GM23338 (cell line): ENCODE measurements around the gene SLC44A4. TPM values are rescaled to one million over a fixed set of nuclear protein-coding genes. Genes with fewer than 3 reads are reported as not detected.

ENCODE experiments used
- ATAC-seq: fragments of 200-7000 bp; cut with Tn5 transposase; 3 replicates; pipeline ENCODE4 v1.9.1; 2020
- DNase-seq: peaks from one replicate; pipeline ENCODE4 v3.0.0-alpha.2; 2015; ENCODE audit warnings: low spot score
- H2AFZ ChIP-seq: fragments of 200-600 bp; sonication (generic); 2 replicates; pipeline ENCODE4 v1.8.0; 2016; ENCODE audit warnings: antibody characterized with exemption, mild to moderate bottlenecking, moderate library complexity
- H3F3A ChIP-seq: fragments of 200-600 bp; sonication (generic); replicated peaks from 2 replicates; pipeline ENCODE4 v1.8.0; 2017; ENCODE audit warnings: antibody characterized with exemption, mixed run types, low read depth
- H3K27ac ChIP-seq: fragments of 200-600 bp; sonication (generic); 2 replicates; pipeline ENCODE4 v1.6.1; 2016; ENCODE audit warnings: low read depth
- H3K27me3 ChIP-seq: fragments of 200-600 bp; sonication (generic); 2 replicates; pipeline ENCODE4 v1.8.0; 2016; ENCODE audit warnings: mild to moderate bottlenecking, mixed run types, moderate library complexity; ENCODE audit not compliant: insufficient read depth
- H3K36me3 ChIP-seq: fragments of 200-600 bp; sonication (generic); 2 replicates; pipeline ENCODE4 v1.8.0; 2016; ENCODE audit warnings: mild to moderate bottlenecking; ENCODE audit not compliant: insufficient read depth
- H3K4me1 ChIP-seq: fragments of 200-600 bp; sonication (generic); 2 replicates; pipeline ENCODE4 v1.8.0; 2016; ENCODE audit warnings: mild to moderate bottlenecking, moderate library complexity; ENCODE audit not compliant: insufficient read depth
- H3K4me2 ChIP-seq: fragments of 200-600 bp; sonication (generic); 2 replicates; pipeline ENCODE4 v1.7.1; 2017; ENCODE audit warnings: mixed run types
- H3K4me3 ChIP-seq: fragments of 200-600 bp; sonication (generic); 2 replicates; pipeline ENCODE4 v1.6.1; 2016; ENCODE audit warnings: mixed run types
- H3K79me2 ChIP-seq: fragments of 200-600 bp; sonication (generic); replicated peaks from 2 replicates; pipeline ENCODE4 v1.8.0; 2017; ENCODE audit warnings: mild to moderate bottlenecking; ENCODE audit not compliant: insufficient read depth
- H3K9me2 ChIP-seq: fragments of 200-600 bp; sonication (generic); 2 replicates; pipeline ENCODE4 v1.8.0; 2017; ENCODE audit not compliant: insufficient read depth
- H4K20me1 ChIP-seq: fragments of 200-600 bp; sonication (generic); replicated peaks from 2 replicates; pipeline ENCODE4 v1.8.0; 2017; ENCODE audit warnings: mild to moderate bottlenecking; ENCODE audit not compliant: insufficient read depth
- H3K27ac Mint-ChIP-seq: 2 replicates; pipeline ENCODE4 v1.8.0; 2020; ENCODE audit warnings: inconsistent platforms, mild to moderate bottlenecking, moderate library complexity, mixed read lengths
- H3K27me3 Mint-ChIP-seq: 3 replicates; pipeline ENCODE4 v1.8.0; 2022; ENCODE audit warnings: low read depth, mild to moderate bottlenecking, moderate library complexity, mixed read lengths, inconsistent platforms; ENCODE audit not compliant: insufficient read depth, poor library complexity
- H3K36me3 Mint-ChIP-seq: 3 replicates; pipeline ENCODE4 v1.8.0; 2021; ENCODE audit warnings: low read depth, mild to moderate bottlenecking, inconsistent platforms, moderate library complexity, mixed read lengths
- H3K4me1 Mint-ChIP-seq: 3 replicates; pipeline ENCODE4 v1.8.0; 2020; ENCODE audit warnings: mild to moderate bottlenecking, inconsistent platforms, mixed read lengths
- H3K4me3 Mint-ChIP-seq: 3 replicates; pipeline ENCODE4 v1.8.0; 2021; ENCODE audit warnings: moderate library complexity, mild to moderate bottlenecking, inconsistent platforms, mixed read lengths
- H3K9me3 Mint-ChIP-seq: 3 replicates; pipeline ENCODE4 v1.8.0; 2020; ENCODE audit warnings: moderate library complexity, mild to moderate bottlenecking, inconsistent platforms, mixed read lengths
- CREB1 ChIP-seq: fragments of 250-450 bp; sonication (Bioruptor Pico); IDR thresholded peaks from 2 replicates; pipeline ENCODE4 v1.5.0; 2020; ENCODE audit warnings: low read depth, mild to moderate bottlenecking, moderate library complexity
- ETS1 ChIP-seq: IDR thresholded peaks from 2 replicates; pipeline ENCODE4 v1.6.1; 2016; ENCODE audit warnings: antibody characterized with exemption
- EZH2 ChIP-seq: fragments of 200-600 bp; sonication (generic); IDR thresholded peaks from one replicate; pipeline ENCODE4 v1.8.0; 2017; ENCODE audit warnings: antibody characterized with exemption, mild to moderate bottlenecking, low read depth; ENCODE audit not compliant: unreplicated experiment
- EZH2phosphoT487 ChIP-seq: fragments of 200-600 bp; sonication (generic); IDR thresholded peaks from one replicate; pipeline ENCODE4 v1.8.1; 2018; ENCODE audit warnings: antibody characterized with exemption; ENCODE audit not compliant: unreplicated experiment
- JUNB ChIP-seq: IDR thresholded peaks from one replicate; pipeline ENCODE4 v1.6.1; 2016; ENCODE audit warnings: antibody characterized with exemption; ENCODE audit not compliant: unreplicated experiment
- NANOG ChIP-seq: IDR thresholded peaks from 2 replicates; pipeline ENCODE4 v1.6.1; 2016; ENCODE audit warnings: antibody characterized with exemption, borderline replicate concordance
- POLR2AphosphoS5 ChIP-seq: IDR thresholded peaks from 2 replicates; pipeline ENCODE4 v1.6.1; 2016; ENCODE audit warnings: antibody characterized with exemption, low read depth
- STAT1 ChIP-seq: IDR thresholded peaks from one replicate; pipeline ENCODE4 v1.6.1; 2016; ENCODE audit warnings: antibody characterized with exemption; ENCODE audit not compliant: unreplicated experiment
- ZNF114 ChIP-seq: fragments of 250-450 bp; sonication (Bioruptor Pico); IDR thresholded peaks from 2 replicates; pipeline ENCODE4 v1.5.0; 2020; ENCODE audit warnings: mild to moderate bottlenecking, moderate library complexity
- ZNF331 ChIP-seq: fragments of 250-450 bp; sonication (Bioruptor Pico); IDR thresholded peaks from 2 replicates; pipeline ENCODE4 v1.5.0; 2020; ENCODE audit warnings: low read depth, mild to moderate bottlenecking, moderate library complexity
- polyA plus RNA-seq: library from polyadenylated mRNA; unstranded; fragments of >200 nt; fragmentation: Nextera tagmentation; extraction: Ambion mirVana; gene quantifications from 2 replicates; pipeline ENCODE4 v1.2.1, GENCODE V29; 2016
- total RNA-seq: library from RNA; depleted of rRNA; stranded (reverse); fragments of >200 nt; shearing (Covaris generic); gene quantifications from 2 replicates; pipeline ENCODE4 v1.2.3, GENCODE V29; 2014
- TF ChIP-seq, protein P1 (sequence below): fragments of 250-450 bp; sonication (Bioruptor Pico); IDR thresholded peaks from 2 replicates; pipeline ENCODE4 v1.5.0; 2020; ENCODE audit warnings: mild to moderate bottlenecking, moderate library complexity
- TF ChIP-seq, protein P2 (sequence below): IDR thresholded peaks from one replicate; pipeline ENCODE4 v1.6.1; 2018; ENCODE audit warnings: antibody characterized with exemption; ENCODE audit not compliant: unreplicated experiment
- TF ChIP-seq, protein P3 (sequence below), 2 experiments: fragments of 200-600 bp in 1 of 2; sonication (generic) in 1 of 2; conservative IDR thresholded peaks; 2 replicates each; pipeline versions ENCODE4 v1.5.1 to v1.6.1; 2016 to 2017; ENCODE audit warnings: antibody characterized with exemption in 2 of 2, low read depth in 2 of 2, mild to moderate bottlenecking in 2 of 2, moderate library complexity in 1 of 2

The SLC44A4 gene
- total and polyA plus RNA-seq, 2 experiments from 2014 or later: 1.1 to 3.7 TPM

GRCh38 chr6:31918069-31918720 lies 39.4 kb upstream of the SLC44A4 start:
- no peaks in the 10 kb centered on the region for H3K9me3 Mint-ChIP-seq
- no peaks in the 10 kb centered on the region; the same call in 2 of the 3 replicates for H3K4me1 Mint-ChIP-seq
- DNase-seq (no peak), ATAC-seq (no peak)
- Histone ChIP-seq H3F3A (no peaks in the 10 kb centered on the region), H3K36me3 (no peaks in the 10 kb centered on the region), H3K4me1 (no peaks in the 10 kb centered on the region), H2AFZ (no peak overlapping the region), H3K9me2 (no peaks in the 10 kb centered on the region), H3K27ac (no peak overlapping the region), H3K79me2 (no peaks in the 10 kb centered on the region), H4K20me1 (no peaks in the 10 kb centered on the region), H3K27me3 (no peaks in the 10 kb centered on the region), H3K4me2 (no peak overlapping the region), H3K4me3 (no peak overlapping the region)
- TF ChIP-seq JUNB: no peak
- TF ChIP-seq EZH2phosphoT487: no peak
- no peak for TF ChIP-seq NANOG
- TF ChIP-seq, protein P1, sequence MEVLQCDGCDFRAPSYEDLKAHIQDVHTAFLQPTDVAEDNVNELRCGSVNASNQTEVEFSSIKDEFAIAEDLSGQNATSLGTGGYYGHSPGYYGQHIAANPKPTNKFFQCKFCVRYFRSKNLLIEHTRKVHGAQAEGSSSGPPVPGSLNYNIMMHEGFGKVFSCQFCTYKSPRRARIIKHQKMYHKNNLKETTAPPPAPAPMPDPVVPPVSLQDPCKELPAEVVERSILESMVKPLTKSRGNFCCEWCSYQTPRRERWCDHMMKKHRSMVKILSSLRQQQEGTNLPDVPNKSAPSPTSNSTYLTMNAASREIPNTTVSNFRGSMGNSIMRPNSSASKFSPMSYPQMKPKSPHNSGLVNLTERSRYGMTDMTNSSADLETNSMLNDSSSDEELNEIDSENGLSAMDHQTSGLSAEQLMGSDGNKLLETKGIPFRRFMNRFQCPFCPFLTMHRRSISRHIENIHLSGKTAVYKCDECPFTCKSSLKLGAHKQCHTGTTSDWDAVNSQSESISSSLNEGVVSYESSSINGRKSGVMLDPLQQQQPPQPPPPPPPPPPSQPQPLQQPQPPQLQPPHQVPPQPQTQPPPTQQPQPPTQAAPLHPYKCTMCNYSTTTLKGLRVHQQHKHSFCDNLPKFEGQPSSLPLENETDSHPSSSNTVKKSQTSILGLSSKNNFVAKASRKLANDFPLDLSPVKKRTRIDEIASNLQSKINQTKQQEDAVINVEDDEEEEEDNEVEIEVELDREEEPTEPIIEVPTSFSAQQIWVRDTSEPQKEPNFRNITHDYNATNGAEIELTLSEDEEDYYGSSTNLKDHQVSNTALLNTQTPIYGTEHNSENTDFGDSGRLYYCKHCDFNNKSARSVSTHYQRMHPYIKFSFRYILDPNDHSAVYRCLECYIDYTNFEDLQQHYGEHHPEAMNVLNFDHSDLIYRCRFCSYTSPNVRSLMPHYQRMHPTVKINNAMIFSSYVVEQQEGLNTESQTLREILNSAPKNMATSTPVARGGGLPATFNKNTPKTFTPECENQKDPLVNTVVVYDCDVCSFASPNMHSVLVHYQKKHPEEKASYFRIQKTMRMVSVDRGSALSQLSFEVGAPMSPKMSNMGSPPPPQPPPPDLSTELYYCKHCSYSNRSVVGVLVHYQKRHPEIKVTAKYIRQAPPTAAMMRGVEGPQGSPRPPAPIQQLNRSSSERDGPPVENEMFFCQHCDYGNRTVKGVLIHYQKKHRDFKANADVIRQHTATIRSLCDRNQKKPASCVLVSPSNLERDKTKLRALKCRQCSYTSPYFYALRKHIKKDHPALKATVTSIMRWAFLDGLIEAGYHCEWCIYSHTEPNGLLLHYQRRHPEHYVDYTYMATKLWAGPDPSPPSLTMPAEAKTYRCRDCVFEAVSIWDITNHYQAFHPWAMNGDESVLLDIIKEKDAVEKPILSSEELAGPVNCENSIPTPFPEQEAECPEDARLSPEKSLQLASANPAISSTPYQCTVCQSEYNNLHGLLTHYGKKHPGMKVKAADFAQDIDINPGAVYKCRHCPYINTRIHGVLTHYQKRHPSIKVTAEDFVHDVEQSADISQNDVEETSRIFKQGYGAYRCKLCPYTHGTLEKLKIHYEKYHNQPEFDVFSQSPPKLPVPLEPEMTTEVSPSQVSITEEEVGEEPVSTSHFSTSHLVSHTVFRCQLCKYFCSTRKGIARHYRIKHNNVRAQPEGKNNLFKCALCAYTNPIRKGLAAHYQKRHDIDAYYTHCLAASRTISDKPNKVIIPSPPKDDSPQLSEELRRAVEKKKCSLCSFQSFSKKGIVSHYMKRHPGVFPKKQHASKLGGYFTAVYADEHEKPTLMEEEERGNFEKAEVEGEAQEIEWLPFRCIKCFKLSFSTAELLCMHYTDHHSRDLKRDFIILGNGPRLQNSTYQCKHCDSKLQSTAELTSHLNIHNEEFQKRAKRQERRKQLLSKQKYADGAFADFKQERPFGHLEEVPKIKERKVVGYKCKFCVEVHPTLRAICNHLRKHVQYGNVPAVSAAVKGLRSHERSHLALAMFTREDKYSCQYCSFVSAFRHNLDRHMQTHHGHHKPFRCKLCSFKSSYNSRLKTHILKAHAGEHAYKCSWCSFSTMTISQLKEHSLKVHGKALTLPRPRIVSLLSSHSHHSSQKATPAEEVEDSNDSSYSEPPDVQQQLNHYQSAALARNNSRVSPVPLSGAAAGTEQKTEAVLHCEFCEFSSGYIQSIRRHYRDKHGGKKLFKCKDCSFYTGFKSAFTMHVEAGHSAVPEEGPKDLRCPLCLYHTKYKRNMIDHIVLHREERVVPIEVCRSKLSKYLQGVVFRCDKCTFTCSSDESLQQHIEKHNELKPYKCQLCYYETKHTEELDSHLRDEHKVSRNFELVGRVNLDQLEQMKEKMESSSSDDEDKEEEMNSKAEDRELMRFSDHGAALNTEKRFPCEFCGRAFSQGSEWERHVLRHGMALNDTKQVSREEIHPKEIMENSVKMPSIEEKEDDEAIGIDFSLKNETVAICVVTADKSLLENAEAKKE (CRISPR knock-in tag): no peak
- no peak for TF ChIP-seq ETS1
- TF ChIP-seq STAT1: no peak
- TF ChIP-seq ZNF114 (CRISPR knock-in tag): no peak
- no peak for TF ChIP-seq EZH2
- no peak for TF ChIP-seq POLR2AphosphoS5
- TF ChIP-seq ZNF331 (CRISPR knock-in tag): no peak
- TF ChIP-seq, protein P2, sequence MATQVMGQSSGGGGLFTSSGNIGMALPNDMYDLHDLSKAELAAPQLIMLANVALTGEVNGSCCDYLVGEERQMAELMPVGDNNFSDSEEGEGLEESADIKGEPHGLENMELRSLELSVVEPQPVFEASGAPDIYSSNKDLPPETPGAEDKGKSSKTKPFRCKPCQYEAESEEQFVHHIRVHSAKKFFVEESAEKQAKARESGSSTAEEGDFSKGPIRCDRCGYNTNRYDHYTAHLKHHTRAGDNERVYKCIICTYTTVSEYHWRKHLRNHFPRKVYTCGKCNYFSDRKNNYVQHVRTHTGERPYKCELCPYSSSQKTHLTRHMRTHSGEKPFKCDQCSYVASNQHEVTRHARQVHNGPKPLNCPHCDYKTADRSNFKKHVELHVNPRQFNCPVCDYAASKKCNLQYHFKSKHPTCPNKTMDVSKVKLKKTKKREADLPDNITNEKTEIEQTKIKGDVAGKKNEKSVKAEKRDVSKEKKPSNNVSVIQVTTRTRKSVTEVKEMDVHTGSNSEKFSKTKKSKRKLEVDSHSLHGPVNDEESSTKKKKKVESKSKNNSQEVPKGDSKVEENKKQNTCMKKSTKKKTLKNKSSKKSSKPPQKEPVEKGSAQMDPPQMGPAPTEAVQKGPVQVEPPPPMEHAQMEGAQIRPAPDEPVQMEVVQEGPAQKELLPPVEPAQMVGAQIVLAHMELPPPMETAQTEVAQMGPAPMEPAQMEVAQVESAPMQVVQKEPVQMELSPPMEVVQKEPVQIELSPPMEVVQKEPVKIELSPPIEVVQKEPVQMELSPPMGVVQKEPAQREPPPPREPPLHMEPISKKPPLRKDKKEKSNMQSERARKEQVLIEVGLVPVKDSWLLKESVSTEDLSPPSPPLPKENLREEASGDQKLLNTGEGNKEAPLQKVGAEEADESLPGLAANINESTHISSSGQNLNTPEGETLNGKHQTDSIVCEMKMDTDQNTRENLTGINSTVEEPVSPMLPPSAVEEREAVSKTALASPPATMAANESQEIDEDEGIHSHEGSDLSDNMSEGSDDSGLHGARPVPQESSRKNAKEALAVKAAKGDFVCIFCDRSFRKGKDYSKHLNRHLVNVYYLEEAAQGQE: no peak
- TF ChIP-seq CREB1: no peak
- TF ChIP-seq, protein P3, sequence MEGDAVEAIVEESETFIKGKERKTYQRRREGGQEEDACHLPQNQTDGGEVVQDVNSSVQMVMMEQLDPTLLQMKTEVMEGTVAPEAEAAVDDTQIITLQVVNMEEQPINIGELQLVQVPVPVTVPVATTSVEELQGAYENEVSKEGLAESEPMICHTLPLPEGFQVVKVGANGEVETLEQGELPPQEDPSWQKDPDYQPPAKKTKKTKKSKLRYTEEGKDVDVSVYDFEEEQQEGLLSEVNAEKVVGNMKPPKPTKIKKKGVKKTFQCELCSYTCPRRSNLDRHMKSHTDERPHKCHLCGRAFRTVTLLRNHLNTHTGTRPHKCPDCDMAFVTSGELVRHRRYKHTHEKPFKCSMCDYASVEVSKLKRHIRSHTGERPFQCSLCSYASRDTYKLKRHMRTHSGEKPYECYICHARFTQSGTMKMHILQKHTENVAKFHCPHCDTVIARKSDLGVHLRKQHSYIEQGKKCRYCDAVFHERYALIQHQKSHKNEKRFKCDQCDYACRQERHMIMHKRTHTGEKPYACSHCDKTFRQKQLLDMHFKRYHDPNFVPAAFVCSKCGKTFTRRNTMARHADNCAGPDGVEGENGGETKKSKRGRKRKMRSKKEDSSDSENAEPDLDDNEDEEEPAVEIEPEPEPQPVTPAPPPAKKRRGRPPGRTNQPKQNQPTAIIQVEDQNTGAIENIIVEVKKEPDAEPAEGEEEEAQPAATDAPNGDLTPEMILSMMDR (conservative IDR thresholded peaks at IDR 0.05; ENCODE audit: low read depth in 2 of 2): no peak
- peaks cover 6% of the 10 kb centered on the region for H3K27me3 Mint-ChIP-seq
- no peaks in the 10 kb centered on the region for H3K36me3 Mint-ChIP-seq
- no peak overlapping the region for H3K4me3 Mint-ChIP-seq
- no peak overlapping the region for H3K27ac Mint-ChIP-seq
